ENCODE data around the gene POU6F2. TPM values are rescaled to one million over a fixed set of nuclear protein-coding genes. Genes with fewer than 3 reads are reported as not detected.
A peak's percentile ranks its signal among the peaks of the same experiment; 100 is the strongest.

Gene POU6F2
- total RNA-seq, 6 donors from 2014 or later, result under 0.01 to 1.4 (median 0.24) TPM; not detected in 2

DNA sequence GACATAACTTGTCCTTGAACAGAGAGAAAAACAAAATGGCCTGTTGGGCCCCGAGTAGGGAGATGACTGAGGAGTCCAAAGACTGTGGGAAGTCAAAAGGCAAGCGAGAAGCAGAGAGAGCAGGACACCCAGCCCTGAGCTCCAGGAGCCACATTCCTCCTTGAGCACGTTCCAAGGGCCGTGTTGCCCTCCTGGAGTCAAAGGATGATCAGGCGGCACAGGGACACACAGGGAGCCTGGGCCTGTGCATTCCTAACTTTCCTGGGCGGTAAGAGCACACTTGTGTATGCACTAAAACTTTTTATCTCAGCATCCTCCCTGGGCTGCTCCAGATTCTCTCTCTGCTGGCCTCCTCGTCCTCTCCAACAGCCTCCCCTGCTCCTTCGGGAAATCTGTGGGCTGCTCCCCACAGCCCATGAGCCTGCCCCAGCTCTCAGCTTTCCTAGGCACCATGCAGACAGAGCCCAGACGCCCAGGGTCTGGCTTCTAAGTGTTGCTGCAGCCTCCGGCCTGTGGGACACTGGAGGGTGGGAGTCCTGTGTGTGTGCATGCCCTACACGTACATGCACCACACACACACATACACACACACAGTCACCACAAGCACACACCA lies 281.8 kb downstream of the POU6F2 start:
- Histone ChIP-seq H3K27me3 (no peaks in the 10 kb centered on the region), H3K4me1 (no peaks in the 10 kb centered on the region), H3K27ac (no peak overlapping the region), H3K4me3 (no peak overlapping the region), H3K36me3 (no peaks in the 10 kb centered on the region), H3K9me3 (no peaks in the 10 kb centered on the region)
- TF ChIP-seq POLR2A (IDR thresholded peaks at IDR 0.05), result no peak
- TF ChIP-seq, protein P1, sequence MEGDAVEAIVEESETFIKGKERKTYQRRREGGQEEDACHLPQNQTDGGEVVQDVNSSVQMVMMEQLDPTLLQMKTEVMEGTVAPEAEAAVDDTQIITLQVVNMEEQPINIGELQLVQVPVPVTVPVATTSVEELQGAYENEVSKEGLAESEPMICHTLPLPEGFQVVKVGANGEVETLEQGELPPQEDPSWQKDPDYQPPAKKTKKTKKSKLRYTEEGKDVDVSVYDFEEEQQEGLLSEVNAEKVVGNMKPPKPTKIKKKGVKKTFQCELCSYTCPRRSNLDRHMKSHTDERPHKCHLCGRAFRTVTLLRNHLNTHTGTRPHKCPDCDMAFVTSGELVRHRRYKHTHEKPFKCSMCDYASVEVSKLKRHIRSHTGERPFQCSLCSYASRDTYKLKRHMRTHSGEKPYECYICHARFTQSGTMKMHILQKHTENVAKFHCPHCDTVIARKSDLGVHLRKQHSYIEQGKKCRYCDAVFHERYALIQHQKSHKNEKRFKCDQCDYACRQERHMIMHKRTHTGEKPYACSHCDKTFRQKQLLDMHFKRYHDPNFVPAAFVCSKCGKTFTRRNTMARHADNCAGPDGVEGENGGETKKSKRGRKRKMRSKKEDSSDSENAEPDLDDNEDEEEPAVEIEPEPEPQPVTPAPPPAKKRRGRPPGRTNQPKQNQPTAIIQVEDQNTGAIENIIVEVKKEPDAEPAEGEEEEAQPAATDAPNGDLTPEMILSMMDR (IDR thresholded peaks at IDR 0.05), result no peak
- TF ChIP-seq EP300 (IDR thresholded peaks at IDR 0.05), result no peak
- no peak for TF ChIP-seq POLR2AphosphoS5 (IDR thresholded peaks at IDR 0.05)
- DNase-seq, result peak in 1 of 2 donors; percentile 13
- 76 to 77% methylated on average over 11 of the region's 11 CpGs for WGBS, 2 donors
- peak in 1 of 2 donors; percentile 27 for ATAC-seq (ENCODE audit: low FRiP score in 2 of 2)

DNA sequence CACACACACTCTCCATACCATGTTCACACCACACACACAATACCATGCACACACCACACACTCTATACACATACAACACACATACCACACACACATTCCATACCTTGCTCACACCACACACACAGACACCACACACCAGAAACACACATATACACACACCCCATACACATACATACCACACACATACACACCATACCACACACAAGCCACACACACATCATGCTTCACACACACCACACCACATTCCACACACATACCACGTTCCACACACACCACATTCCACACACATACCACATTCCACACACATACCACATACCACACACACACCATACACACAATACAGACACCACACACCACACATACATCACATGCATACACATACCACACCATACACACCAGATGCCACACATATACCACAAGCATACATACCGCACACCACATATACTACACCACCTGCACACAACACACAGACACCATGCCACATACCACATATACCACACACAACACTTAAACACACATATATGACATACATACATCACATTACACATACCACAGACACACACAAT lies 282.7 kb downstream of the POU6F2 start:
- TF ChIP-seq POLR2AphosphoS5 (IDR thresholded peaks at IDR 0.05) (no peak), POLR2A (IDR thresholded peaks at IDR 0.05) (no peak), EP300 (IDR thresholded peaks at IDR 0.05) (no peak)
- TF ChIP-seq, protein P1 (IDR thresholded peaks at IDR 0.05), result no peak
- Histone ChIP-seq H3K27ac (no peak overlapping the region), H3K4me1 (no peaks in the 10 kb centered on the region), H3K9me3 (no peaks in the 10 kb centered on the region), H3K4me3 (no peak overlapping the region), H3K27me3 (no peaks in the 10 kb centered on the region), H3K36me3 (no peaks in the 10 kb centered on the region)
- ATAC-seq (ENCODE audit: low FRiP score in 2 of 2), result peak in 1 of 2 donors; percentile 38
- no peak for DNase-seq
- WGBS, 2 donors, result 84 to 90% methylated on average over 2 of the region's 2 CpGs

DNA sequence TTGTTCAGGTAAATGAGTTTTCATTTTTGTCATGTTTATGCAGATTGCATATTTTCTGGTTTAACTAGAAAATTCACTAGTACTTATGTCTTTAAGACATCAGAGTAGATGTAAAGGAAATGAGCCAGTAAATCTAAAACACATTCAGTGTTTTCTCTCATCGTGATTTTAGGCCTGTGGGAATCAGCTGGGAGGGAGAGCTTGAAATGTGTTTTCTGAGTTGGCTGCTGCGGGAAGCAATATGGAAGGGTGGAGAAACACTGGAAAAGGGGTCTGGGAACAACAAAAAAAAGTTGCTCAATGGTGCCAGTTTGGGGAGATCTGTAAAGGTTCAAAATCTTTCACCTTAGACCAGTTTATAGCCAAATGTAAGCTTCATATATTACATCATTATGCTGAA lies 284.1 kb downstream of the POU6F2 start:
- no peak overlapping the region for H3K4me3 ChIP-seq
- TF ChIP-seq POLR2AphosphoS5 (IDR thresholded peaks at IDR 0.05) (no peak), POLR2A (IDR thresholded peaks at IDR 0.05) (no peak), EP300 (IDR thresholded peaks at IDR 0.05) (no peak)
- TF ChIP-seq, protein P1 (IDR thresholded peaks at IDR 0.05), result no peak
- H3K4me1 ChIP-seq, result no peaks in the 10 kb centered on the region
- no peak overlapping the region for H3K27ac ChIP-seq
- WGBS, 2 donors, result 75 to 78% methylated on average over 2 of the region's 2 CpGs
- no peak for ATAC-seq (ENCODE audit: low FRiP score in 2 of 2)
- no peaks in the 10 kb centered on the region for H3K36me3 ChIP-seq
- H3K9me3 ChIP-seq, result no peaks in the 10 kb centered on the region
- no peaks in the 10 kb centered on the region for H3K27me3 ChIP-seq
- DNase-seq, result no peak

DNA sequence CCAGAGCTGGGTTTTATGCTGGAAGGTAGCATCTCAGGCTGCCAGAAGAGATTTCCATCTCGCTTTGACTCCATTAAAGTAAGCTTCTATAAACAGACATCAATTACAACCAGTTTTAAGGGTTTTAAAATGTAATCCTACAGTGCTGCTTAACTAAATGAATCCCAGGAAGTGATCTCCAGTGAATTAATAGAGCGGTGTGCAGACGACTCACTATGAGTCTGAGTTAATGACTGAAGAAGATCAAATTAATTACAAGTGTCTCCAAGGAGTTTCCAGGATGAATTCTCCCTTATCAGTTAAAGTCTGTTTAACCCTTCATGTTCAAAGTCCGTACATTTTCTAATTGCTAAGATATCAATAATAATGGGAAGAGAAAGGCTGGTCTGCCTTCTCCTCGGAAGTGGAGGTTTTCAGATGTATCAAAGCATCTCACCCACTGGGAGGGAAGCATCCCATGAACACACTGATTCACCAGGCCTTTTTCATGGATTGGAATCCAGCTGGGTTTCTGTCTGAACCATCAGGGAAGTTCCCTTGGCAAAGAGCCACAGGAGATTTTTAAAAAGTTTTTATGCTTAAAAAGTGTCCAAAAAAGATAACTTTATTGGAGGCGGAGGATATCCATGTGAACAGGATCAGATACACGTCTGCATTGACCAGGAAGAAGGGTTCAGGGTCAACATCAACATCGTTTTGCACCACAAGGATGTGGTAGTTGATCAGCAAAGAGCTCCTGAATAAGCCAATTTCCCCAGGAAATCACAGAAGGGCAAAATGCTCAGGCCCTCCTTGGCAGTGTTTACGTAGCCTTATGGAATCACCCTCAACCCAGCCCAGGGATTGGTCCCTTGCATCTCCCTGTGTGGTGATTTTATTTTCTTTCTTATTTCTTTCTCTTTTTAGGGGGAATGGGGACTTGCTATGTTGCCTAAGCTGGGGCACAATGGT lies 288.2 kb downstream of the POU6F2 start:
- DNase-seq (no peak), ATAC-seq (ENCODE audit: low FRiP score in 2 of 2) (no peak)

More for the DNA sequence above, 288.2 kb downstream of the POU6F2 start:
- Histone ChIP-seq H3K4me3 (no peak overlapping the region), H3K36me3 (no peaks in the 10 kb centered on the region), H3K4me1 (no peaks in the 10 kb centered on the region), H3K27me3 (no peaks in the 10 kb centered on the region), H3K9me3 (no peaks in the 10 kb centered on the region), H3K27ac (no peak overlapping the region)
- WGBS, 2 donors, result 68 to 73% methylated on average over 9 of the region's 9 CpGs
- TF ChIP-seq POLR2AphosphoS5 (IDR thresholded peaks at IDR 0.05) (no peak), EP300 (IDR thresholded peaks at IDR 0.05) (no peak), POLR2A (IDR thresholded peaks at IDR 0.05) (no peak)
- TF ChIP-seq, protein P1 (IDR thresholded peaks at IDR 0.05), result no peak

Measured in upper lobe of left lung (tissue), 6 donors.